ENCODE measurements around the gene SLC27A5. TPM values are rescaled to one million over a fixed set of nuclear protein-coding genes. Genes with fewer than 3 reads are reported as not detected.

The SLC27A5 gene
- total and polyA plus RNA-seq, 2 of the 13 experiments (the other 11 are each of a cell fraction or from before 2014, with no cell fraction given): 30.3 to 40.2 TPM

GRCh38 chr19:58544591-58545285 is 32.9 kb upstream of the SLC27A5 start (continued):
- TF ChIP-seq ZNF770 (CRISPR knock-in tag; IDR thresholded peaks at IDR 0.05) (0 out of 2 replicates have a peak, but pooled peaks have one; percentile 1), ZMYM2 (CRISPR knock-in tag; IDR thresholded peaks at IDR 0.05) (no peak), SKI (IDR thresholded peaks at IDR 0.05; ENCODE audit: partially characterized antibody) (no peak), CBX2 (IDR thresholded peaks at IDR 0.05; ENCODE audit: low read depth, low read length) (no peak), CBX2 (CRISPR knock-in tag; IDR thresholded peaks at IDR 0.05; ENCODE audit: low read depth) (0 out of 2 replicates have a peak, but pooled peaks have one; percentile 3), TFDP2 (CRISPR knock-in tag; IDR thresholded peaks at IDR 0.05) (no peak), TAF1 (CRISPR knock-in tag; IDR thresholded peaks at IDR 0.05) (no peak; the same call in 1 of the 2 replicates), ZNF646 (CRISPR knock-in tag; IDR thresholded peaks at IDR 0.05) (no peak), SYNCRIP (IDR thresholded peaks at IDR 0.05; ENCODE audit: insufficient read depth, low read depth, low read length) (no peak), HNRNPH1 (optimal IDR thresholded peaks at IDR 0.05; ENCODE audit: low read depth, low read length) (no peak), CBX1 (IDR thresholded peaks at IDR 0.05; ENCODE audit: low read depth) (no peak), CCDC6 (CRISPR knock-in tag; IDR thresholded peaks at IDR 0.05) (peak; percentile 60; the same call in 1 of the 2 replicates), ZXDC (CRISPR knock-in tag; IDR thresholded peaks at IDR 0.05) (no peak), ZFY (CRISPR knock-in tag; IDR thresholded peaks at IDR 0.05) (no peak), FOXC1 (CRISPR knock-in tag; IDR thresholded peaks at IDR 0.05; ENCODE audit: borderline replicate concordance) (0 out of 2 replicates have a peak, but pooled peaks have one; percentile 22), DNMT3B (CRISPR knock-in tag; conservative IDR thresholded peaks at IDR 0.05) (no peak), KAT7 (CRISPR knock-in tag; IDR thresholded peaks at IDR 0.05; ENCODE audit: borderline replicate concordance) (no peak)

Measured in HepG2 (cell line).